Stimulated activated CD4-positive, alpha-beta T cell treated with anti-CD3 and anti-CD28 coated beads, TNF-alpha, amount 100 ng/mL, for 24 hours (primary cell): Measurements from ENCODE around the gene TBX1.

Source experiments
- DNase-seq, 3 experiments: peaks; one replicate each; pipeline ENCODE4 v3.0.0-alpha.2; 2020; ENCODE audit warnings: low read depth in 3 of 3

Gene TBX1

DNA sequence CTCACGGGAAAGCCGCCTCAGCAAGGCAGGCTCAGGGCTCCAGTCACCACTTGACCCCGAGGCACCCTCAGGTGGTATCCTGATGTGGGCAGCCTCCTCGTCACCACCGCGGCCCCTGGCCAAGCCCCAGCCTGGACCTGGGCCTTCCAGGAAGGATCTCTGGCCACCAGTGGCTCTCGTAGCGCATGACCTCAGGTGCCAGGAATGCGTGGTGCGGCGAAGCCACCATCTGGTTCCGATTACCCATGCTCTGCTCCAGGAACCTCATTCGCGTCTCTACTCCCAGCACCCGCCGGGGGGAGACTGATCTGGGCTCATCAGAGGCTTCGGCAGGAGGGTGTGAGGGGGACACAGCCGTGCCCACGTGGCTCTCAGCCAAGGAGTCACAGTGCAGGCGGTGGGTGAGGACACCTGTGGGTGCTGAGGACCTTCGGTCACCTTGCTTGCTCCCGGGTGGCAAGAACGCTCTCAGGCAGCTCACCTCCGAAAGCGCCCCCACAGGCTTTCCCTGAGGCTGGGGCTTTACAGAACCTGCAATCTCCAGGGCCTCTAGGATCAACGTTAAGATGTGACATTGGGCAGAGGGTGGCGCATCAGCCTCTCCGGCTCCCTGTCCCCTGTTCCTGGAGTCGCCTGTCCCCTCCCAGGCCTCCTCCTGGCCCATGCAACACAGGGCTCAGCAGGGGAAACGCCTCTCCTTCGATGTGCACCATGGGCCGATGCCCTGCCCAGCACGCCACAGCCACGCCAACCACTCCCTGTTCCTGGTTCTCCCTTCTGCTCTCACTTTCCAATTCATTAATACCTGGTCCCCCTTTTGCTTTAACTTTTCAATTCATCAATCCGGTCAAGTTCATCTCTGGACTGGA, 39.0 kb downstream of the TBX1 start:
- DNase-seq = no peak

DNA sequence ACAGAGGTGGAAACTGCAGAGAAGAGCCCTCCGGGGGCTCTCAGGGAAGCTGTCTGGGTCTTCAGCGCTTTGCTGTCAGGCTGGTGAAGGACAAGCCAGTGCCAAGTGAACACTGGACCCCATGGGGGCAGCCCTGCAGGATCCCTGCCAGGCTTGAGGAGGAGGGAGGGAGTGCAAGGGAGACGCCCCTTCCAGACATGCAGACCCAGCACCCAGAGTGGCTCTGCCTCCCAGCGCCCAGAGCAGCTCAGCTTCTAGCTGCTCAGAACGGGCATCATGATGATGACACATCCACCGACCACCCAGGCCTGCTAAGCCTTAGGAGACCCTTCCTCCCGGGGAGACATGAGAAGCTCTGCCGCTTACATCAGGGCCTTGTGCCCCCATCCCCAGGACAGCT, 39.7 kb downstream of the TBX1 start:
- DNase-seq = no peak

DNA sequence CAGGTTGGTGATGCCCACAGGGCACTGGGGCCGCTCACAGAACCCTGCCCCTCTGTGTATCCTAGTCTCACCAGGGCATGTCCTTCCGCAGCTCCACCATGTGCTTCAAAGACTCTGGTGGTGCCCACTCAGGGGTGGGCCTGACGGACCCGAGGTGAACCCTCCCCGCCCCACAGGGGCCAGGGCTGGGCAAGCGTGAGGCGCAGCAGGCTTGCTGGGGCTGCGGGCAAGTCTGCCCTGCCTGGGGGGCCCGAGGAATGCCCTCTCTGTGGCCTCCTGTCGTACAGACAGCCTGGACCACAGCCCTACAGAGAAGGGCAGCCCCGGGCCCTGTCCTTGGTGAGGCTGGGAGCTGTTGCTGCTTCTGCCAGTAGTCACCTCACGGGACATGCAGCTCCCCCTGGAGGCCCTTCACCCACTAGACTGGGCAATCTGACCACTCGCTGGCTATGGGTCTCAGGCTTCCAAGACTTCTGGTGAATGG, 40.2 kb downstream of the TBX1 start:
- DNase-seq = no peak

DNA sequence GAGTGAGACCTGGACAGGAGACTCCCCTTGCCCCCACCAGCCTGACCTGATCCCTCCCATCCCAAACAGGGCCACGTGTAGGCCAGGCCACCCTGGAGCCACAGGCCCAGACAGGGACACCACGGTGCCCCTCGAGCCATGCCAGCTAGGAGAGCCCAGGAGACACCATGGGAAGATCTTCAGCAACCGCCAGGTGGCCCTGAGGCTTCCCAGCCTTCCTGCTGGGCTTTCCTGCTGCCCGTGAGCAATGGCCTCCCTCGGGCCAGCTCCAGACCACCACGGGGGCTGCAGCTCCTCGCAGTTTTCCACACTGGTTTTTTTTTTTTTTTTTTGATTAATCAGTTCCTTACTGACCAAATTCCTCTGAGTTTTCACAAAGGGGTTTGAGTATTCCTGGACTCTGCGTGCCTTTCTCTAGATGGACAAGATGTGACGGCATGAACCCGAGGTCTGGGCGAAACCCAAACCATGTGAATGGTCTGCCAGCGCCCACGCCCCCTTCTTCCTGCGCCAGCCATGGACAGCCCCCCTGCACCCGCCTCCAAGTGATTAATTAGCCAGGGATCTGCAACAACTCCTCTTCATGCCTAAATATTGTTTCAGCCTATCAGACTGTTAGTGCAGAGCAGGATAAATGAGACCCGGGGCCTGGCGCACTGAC, 40.9 kb downstream of the TBX1 start:
- DNase-seq = no peak

DNA sequence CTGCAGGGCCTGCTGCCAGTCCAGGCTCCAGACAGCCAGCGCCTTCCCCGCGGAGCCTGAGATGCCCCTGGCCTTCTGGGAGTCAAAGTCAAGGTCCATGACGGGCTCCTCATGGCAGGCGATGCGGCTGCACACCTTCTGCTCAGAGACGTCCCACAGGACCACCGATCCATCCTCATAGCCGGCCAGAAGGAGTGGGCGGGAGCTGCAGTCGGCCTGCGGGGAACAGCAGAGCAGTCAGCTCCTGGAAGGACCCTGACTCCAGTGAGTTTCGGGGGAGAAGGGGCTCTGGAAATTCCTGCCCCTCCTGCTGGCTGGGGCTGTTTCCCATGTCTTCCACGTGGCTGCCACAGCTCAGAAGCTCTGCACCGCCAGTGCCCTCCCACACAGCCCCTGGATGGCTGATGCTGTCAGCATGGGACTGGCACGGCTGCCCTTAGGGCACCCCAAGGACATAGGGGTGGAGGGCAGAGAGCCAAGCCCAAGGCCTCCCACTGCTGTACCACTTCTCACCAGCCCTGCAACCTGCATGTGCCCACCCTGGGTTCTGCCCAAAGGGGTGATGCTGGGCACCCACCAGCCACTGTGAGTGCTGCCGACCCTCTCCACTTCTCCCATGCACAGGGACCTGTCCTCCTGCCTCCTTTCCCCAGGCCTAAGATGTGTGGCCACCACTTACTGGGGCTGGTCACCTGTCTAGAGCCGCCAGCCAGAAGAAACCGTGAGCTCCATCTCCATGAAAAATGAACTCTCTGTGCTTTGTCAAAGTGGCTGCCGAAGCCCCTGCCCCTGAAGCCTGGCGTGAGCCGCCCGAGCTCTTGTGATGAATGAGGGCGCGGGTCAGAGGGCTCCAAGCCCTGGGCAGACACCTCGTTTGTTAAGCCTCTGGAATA, 41.7 kb downstream of the TBX1 start:
- no peak for DNase-seq

DNA sequence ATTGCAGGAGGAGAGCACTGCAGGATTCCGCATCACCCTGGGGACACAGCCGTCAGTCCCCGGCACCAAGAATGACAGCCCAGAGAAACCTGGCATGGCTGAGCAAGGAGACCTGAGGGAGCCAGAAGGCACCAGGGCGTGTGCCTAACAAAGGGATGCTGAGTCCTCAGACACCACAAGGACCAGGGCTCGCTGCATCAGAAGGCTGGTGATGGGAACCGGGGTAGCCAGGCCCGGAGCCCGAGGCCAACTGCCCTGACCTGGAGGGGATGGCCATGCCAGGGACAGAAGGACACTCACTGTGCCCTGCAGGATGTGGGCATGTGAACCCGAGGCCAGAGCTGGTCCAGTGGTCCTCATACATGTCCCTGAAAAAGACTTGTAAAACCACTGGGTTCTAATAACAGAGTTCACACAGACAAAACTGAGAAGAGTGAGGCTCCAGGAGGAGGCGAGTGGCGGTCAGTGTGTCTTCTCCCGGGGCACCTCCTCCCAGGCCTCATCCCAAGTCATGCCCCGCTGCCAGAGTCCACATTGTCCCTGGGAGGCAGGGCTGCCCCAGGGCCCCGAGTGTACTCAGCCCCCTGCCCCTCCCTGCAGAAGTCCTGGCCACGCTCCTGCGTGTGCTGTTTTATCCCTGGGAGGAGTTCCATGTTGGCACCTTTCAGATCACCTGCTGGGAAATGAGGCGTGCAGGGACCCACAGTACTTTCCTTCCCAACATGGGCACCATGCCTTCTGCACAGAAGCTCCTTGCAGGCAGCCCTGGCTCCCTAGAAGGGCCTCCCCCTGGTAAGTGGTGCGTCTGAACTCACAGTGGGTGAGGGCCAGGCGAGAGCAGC, 42.5 kb downstream of the TBX1 start:
- DNase-seq = no peak

DNA sequence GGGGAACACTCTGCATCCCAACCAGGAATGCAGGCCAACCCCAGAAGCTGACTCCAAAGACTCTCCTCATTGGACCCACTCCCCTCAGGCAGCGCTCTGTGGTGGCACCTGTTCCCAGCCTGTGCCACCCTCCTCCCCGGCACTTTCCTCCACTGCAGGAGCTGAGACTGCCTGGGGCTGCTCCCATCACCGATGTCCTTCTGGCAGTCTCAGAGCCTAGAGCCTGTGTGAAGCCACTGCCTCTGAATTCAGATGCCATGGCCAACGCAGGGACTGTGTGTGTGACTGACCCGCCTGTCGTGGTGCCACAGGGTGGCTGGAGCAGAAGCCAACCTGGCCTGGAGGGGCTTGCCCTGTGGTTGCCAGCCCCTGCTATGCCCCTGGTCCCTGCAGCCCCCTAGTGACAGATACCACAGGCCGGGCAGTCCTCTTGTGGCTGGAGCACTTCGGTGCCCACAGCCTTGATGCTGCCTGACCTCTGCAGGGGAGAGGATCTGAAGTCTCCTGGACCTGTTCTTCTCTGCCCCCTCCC, 43.2 kb downstream of the TBX1 start:
- no peak for DNase-seq

DNA sequence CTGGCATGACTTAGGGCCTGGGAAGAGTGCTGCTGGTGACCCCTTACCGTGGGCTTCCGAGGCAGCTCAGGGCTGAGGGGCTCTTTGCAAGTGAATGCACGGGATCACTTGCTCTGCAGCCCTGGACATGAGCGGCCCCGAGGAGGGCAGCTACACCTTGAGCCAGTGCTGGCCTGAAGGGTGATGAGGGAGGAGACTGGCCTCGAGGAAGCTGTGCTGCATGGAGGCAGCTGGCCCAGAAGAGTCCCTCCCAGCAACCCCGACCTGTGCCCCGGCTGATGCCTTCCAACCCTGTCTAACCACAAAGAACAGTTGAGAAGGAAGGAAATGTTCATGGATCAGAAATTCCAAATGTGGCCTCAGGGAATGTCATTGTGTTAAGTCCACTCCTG, 45.2 kb downstream of the TBX1 start:
- no peak for DNase-seq

DNA sequence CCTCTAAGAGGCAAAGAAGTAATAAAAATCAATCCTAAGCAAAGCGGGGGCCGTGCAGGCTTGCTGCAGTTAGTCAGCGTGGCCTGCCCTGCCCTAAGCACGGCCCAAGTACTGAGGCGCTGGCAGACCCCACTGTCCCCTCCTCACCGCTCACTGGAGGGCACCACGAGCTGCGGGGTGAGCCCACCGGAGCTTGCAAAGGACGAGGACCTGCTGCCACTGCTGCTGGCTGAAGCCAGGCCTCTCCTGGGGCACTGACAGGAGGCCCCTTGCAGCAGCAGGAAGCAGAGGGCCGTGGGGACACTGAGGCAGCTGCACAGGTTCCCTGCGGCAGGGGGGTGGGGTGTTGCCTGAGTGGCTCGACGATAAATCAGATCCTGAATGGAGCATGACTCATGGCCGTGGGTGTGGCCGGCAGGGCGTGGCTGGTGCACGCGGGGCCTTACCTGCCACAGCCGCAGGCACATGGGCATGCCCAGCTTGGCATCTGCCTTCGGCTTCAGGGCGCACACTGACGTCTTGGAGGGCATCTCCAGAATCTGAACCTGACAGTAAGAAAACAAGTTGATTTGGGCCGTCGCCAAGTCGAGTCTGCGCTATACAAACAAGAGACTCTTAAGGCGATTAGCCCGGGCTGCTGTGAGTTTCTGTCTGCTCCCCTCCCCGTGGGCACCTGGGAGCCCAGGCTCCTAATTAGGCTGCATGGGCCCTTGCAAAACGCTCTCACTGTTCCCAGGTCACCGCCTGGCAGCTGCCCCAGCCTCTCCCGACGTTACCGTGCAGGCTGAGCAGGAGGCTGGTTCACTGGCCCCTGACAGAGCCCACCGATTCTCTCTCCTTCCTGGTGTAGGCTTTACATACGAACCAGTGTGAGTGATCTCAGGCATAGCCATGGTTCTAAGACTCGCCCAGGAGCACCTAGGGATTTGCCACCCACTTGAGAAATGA, 45.9 kb downstream of the TBX1 start:
- no peak for DNase-seq

DNA sequence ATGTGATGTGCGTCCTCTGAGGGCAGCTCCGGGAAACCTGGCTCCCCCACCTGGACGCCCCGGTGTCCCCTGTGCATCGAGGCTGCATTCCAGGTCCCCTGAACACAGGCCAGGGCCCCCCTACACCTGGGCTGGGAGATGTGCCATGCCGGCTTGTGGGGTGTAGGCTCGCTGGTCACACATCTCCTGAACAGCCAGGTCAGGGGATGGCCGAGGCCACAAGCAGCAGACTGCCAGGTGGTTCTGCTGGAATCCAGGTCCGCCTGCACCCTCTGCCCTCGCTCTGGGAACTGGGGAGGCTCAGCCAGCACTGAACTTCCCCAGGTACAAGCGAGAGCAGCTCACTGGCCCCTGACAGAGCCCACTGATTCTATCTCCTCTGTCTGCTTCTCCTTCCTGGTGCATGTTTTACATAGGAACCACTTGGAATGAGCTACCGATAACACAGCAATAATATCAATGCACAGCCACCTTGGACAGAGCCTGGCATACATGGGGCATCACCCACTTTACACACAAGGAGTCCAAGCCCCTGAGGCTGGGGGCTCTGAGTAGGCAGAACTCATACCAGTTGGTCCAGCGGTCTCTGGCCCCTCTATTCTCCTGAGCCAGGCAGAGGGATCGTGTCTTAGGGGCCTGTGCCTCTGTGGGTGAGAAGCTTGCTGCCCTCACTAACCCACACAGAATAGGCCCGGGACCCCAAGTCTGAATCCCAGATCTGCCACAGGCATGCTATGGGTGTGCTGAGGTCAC, 46.8 kb downstream of the TBX1 start:
- no peak for DNase-seq

DNA sequence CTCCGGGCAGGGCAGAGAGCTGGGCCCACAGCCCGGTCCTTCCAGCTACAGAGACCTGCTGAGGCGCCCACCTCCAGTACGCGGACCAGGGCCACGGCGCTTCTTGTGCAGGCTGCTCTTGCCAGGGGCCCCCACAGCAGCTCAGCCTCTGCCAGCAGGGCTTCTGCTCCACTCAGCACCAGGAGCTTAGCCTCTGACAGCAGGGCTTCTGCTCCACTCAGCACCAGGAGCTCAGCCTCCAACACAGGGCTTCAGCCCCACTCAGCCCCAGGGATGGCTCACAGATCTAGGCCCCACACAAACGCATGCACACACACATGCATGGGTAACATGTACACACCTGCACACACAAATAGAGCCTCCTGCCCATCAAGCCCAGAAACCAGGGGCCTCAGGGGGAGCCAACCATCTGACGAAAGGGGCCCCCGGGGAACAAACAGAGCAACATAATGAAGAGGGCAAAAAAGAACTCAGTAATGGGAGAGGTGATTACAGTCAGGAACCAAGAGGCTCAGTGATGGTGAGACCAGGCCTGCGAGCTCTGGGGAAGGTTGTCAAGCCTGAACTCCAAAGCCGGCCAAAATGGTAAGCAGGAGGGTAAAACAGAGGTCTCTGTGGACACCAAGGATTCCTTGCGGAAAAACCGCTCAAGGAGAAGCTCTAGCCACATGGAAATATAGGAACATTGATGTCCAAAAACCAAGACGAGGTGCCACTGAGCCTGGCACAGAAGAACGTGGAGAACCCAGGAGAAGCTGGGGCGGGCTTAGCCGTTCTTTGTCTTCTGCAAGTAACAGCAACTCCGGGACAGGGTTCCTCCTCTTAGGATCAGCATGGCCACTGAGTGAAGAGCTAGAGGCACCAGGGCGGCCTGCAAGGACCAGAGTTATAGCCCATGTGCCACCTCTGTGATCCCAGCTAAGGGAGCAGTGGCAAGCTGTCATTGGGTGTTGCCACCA, 47.6 kb downstream of the TBX1 start:
- no peak for DNase-seq

DNA sequence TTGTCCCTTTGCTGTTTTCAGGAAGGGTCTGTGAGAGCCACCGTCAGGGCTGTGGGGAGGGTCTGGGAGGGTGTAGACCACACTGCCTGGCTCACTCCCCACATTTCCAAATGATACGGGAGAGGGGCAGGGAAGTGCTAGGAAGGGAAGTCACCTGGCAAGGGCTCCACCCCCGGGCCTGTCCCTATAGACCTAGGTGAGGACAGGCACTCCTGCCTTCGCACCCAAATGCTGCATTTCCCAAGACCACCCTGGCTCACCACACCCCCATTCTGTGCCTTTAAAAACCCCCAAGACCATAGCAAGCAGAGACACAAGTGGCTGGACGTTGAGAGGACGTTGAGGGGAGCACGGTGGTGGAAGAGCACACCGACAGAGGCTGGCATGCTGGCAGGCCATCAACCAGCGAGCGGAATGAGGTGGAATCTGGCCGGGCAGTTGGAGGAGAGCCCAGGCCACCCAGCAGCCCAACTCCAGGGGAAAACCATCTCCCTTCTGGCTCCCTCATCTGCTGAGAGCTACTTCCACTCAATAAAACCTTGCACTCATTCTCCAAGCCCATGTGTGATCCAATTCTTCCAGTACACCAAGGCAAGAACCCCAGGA, 48.4 kb downstream of the TBX1 start:
- no peak for DNase-seq

DNA sequence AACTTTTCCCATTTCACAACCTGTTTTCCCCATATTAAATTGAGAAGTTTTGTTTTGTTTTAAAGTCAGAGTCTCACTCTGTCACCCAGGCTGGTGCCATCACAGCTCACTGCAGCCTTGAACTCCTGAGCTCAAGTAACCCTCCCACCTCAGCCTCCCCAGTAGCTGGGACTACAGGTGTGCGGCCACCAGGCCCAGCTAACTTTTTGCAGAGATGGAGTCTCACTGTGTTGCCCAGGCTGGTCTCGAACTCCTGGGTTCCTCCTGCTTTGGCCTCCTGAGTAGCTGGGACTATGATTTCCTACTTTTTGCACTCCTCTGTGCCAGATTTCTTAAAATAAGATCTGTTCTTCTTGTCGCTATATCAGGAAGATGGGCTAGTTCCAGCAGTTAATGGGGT, 49.2 kb downstream of the TBX1 start:
- DNase-seq = no peak

DNA sequence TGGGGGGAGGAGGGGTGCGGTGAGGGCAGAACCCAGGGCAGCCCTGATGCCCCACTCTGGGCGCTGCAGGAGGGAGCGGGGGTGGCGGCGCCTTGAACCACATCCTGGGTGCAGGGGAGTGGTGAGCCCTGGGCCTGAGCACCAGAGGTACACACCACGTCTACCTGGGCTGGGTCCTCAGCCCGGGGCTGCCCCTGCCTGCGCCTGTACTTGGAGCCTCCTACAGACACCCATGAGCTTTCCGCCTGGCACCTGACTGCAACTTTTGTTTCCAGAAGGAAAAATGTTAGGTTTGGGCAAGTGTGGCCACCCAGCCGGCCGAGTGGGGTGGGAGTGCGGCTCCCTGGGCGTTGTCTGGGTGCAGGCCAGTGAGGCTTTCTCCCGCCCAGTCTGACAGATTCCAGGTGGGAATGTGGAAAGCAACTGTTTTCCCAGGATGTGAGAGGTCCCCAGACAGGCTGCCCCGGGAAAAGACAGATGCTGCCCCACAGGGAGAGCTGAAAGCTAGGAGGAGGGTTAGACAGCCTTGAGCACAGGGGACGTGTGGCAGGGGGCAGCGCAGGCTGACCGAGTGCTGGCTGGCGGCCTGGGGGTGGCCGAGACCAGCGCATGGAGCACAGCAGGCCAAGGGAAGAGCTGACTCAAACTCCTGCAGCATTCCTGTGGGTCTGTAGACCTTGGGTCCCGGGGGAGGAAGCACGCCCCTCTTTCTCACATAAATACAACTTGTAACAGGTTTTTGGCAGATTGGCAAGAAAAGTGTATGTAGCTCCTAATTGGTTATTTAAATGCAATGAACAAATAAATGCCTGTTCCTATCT, 50.0 kb downstream of the TBX1 start:
- no peak for DNase-seq

DNA sequence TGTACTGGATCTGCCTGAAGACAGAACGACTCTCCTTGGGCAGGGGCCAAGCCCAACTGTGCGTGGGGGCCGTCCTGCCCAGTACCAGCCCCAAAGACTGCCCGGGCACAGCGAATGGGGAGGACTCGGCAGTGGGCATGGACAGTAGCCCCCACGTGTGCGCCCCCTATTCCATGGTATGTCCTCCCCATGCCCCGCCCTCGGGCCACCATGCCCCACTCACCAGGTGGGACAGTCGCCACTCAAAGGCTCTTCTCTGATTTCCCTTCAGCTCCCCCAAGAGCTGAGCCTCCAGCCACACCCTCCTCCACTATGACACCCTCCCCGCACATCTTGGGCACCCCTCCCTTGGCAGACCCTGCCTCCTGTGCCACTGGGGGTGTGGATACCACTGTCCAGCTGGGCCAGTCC, 50.6 kb downstream of the TBX1 start:
- no peak for DNase-seq
